Parathyroid adenoma (tissue), 2 donors: ENCODE measurements around the gene FUT6.

Experiments
- H2AFZ ChIP-seq: fragments of 300-600 bp; sonication (generic); one replicate; pipeline ENCODE4 v1.7.0; 2017; ENCODE audit warnings: antibody characterized with exemption, mild to moderate bottlenecking
- H3K27ac ChIP-seq: fragments of 300-600 bp; sonication (generic); one replicate; pipeline ENCODE4 v1.7.0; 2017
- H3K27me3 ChIP-seq: fragments of 300-600 bp; sonication (generic); one replicate; pipeline ENCODE4 v1.7.0; 2017; ENCODE audit warnings: low read length; ENCODE audit not compliant: control insufficient read depth, insufficient read depth
- H3K36me3 ChIP-seq: fragments of 300-600 bp; sonication (generic); one replicate; pipeline ENCODE4 v1.7.0; 2017; ENCODE audit warnings: low read length; ENCODE audit not compliant: control insufficient read depth, insufficient read depth
- H3K4me1 ChIP-seq: fragments of 300-600 bp; sonication (generic); one replicate; pipeline ENCODE4 v1.7.0; 2017; ENCODE audit warnings: control low read depth
- H3K4me2 ChIP-seq: fragments of 300-600 bp; sonication (generic); one replicate; pipeline ENCODE4 v1.7.0; 2017; ENCODE audit warnings: low read length
- H3K4me3 ChIP-seq: fragments of 300-600 bp; sonication (generic); one replicate; pipeline ENCODE4 v1.7.0; 2017; ENCODE audit warnings: low read depth, low read length
- H3K79me2 ChIP-seq: fragments of 300-600 bp; sonication (generic); one replicate; pipeline ENCODE4 v1.7.0; 2017; ENCODE audit warnings: control low read depth
- H3K9ac ChIP-seq: fragments of 300-600 bp; sonication (generic); one replicate; pipeline ENCODE4 v1.7.0; 2017; ENCODE audit warnings: mild to moderate bottlenecking
- H3K9me3 ChIP-seq: fragments of 300-600 bp; sonication (generic); one replicate; pipeline ENCODE4 v1.7.0; 2017; ENCODE audit warnings: low read length; ENCODE audit not compliant: control insufficient read depth
- TF ChIP-seq, protein P1 (sequence below): fragments of 300-600 bp; sonication (generic); IDR thresholded peaks from one replicate; pipeline ENCODE4 v1.7.0; 2017; ENCODE audit warnings: antibody characterized with exemption, mild to moderate bottlenecking
- donor health status: primary hyperparathyroidism.

FUT6 gene

DNA sequence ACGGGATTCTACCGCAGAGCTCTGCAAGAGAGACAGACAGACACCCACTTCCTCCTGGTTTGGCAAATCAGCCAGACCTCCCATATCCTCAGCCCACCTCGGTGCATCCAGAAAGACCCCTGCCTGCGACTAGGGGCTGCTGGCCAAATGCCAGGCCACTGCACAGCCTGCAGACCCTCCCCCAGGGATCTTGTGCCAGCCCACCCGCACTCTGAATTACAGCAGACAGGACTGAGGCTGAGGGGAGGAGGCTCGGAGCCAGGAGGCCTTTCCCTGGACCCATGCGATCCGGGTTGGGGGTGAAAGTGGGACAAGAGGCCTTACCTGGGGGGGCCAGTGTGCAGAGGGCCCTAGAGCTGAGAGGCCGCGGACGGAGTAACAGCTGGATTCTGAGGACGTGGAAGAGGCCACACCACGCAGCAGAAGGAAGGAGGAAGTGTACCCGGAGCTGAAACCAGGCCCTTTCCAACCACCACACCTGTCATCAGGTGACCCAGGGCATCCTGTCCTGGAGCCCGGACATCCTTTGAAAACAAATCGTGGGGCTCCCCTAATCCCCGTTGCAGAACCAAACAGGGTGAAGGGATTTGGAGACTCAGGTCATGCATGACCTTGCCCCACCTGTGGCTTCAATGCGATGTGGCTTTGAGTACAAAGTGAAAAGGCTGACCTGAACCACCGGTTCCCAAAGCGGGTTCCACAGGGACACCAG is 993 bp downstream of the FUT6 start:
- TF ChIP-seq, protein P1, sequence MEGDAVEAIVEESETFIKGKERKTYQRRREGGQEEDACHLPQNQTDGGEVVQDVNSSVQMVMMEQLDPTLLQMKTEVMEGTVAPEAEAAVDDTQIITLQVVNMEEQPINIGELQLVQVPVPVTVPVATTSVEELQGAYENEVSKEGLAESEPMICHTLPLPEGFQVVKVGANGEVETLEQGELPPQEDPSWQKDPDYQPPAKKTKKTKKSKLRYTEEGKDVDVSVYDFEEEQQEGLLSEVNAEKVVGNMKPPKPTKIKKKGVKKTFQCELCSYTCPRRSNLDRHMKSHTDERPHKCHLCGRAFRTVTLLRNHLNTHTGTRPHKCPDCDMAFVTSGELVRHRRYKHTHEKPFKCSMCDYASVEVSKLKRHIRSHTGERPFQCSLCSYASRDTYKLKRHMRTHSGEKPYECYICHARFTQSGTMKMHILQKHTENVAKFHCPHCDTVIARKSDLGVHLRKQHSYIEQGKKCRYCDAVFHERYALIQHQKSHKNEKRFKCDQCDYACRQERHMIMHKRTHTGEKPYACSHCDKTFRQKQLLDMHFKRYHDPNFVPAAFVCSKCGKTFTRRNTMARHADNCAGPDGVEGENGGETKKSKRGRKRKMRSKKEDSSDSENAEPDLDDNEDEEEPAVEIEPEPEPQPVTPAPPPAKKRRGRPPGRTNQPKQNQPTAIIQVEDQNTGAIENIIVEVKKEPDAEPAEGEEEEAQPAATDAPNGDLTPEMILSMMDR = no peak
- no peak overlapping the region for H3K27ac ChIP-seq
- H2AFZ ChIP-seq = no peak overlapping the region
- H3K36me3 ChIP-seq = no peaks in the 10 kb centered on the region
- no peaks in the 10 kb centered on the region for H3K9me3 ChIP-seq
- H3K27me3 ChIP-seq = no peaks in the 10 kb centered on the region
- H3K4me2 ChIP-seq = no peak overlapping the region
- no peak overlapping the region for H3K4me3 ChIP-seq
- no peaks in the 10 kb centered on the region for H3K4me1 ChIP-seq
- H3K9ac ChIP-seq = no peak overlapping the region
- H3K79me2 ChIP-seq = no peaks in the 10 kb centered on the region

DNA sequence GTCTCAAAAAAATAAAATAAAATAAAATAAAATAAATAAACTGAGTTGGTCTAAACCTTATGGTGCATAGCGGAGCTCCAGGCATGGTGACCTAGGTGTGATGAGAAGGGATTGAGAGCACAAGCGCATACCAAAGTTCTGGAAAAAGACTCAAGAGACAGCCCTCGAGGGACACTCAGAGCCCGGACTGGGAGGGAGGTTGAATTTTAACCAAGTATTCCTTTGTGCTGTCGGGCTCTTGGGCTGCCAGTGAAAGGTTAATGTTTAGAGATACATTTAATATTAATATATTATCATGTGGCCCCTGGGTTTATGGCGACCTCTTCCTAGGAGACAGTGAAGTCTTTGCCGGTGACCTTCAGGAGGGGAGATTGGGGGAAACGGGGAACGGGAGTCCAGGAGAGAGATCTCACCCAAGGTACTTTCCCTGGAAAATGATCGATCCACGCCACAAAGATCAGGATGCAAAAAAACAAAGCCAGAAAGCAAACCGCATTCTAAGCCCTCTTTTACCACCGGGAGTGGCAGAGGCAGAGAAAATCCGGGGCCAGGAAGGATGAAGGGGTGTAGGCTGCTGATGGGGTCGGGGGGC is 1.6 kb downstream of the FUT6 start:
- TF ChIP-seq, protein P1 = no peak
- Histone ChIP-seq H2AFZ (no peak overlapping the region), H3K27me3 (no peaks in the 10 kb centered on the region), H3K9me3 (no peaks in the 10 kb centered on the region), H3K4me1 (no peaks in the 10 kb centered on the region), H3K79me2 (no peaks in the 10 kb centered on the region), H3K36me3 (no peaks in the 10 kb centered on the region), H3K9ac (no peak overlapping the region), H3K4me2 (no peak overlapping the region), H3K4me3 (no peak overlapping the region), H3K27ac (no peak overlapping the region)

DNA sequence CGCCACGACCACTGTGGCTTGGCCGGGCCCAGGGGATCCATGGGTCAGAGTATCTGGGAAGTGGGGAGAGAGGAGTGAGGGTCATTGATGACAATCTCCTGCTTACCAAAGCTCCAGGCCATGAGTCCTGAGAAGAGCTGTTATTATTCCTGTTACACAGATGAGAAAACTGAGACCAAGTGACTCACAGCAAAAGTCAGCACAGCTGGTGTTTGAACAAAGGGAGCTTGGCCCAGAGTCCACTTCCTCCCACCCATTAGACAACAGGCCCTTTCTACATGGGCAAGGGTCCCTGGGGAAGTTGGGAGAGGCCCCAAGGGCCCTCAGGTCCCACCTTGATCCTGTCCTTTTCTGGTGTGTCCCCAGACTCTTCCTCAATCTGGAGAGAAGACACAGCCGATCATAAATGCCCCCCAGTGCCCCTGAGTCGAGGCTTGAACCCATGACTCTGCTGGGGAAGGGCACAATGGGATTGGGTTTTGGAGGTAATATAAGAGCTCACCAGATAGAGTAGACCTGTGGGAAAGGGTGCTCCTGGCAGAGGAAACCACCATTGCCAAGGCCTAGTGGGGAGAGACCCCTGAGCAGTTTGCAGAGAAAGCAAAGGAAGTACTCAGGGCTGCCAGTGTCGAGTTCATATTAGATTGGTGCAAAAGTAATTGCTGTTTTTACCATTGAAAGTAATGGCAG is 6.8 kb downstream of the FUT6 start:
- Histone ChIP-seq H3K4me2 (no peak overlapping the region), H3K27me3 (no peaks in the 10 kb centered on the region), H3K4me3 (no peak overlapping the region), H2AFZ (no peak overlapping the region), H3K79me2 (no peaks in the 10 kb centered on the region), H3K36me3 (no peaks in the 10 kb centered on the region), H3K9ac (no peak overlapping the region), H3K9me3 (no peaks in the 10 kb centered on the region), H3K27ac (no peak overlapping the region), H3K4me1 (peaks cover 3% of the 10 kb centered on the region)
- TF ChIP-seq, protein P1 = no peak

DNA sequence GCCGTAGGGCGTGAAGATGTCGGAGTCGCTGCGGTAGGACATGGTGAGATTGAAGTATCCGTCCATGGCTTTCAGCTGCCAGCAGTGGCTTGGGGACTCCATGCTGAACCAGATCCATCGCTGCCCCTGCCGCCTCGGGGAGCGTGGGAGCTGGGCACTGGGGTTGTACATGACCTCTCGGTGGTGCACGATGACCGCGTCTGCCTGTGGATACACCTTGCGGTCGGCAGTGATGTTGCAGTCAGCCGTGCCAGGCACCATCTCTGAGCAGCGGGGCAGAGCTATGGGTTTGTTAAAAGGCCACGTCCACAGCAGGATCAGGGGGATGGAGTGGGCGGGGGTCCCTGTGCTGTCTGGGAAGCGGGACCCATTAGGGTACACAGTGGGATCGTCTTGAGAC is 7.4 kb downstream of the FUT6 start:
- no peak overlapping the region for H2AFZ ChIP-seq
- H3K27me3 ChIP-seq = no peaks in the 10 kb centered on the region
- no peak overlapping the region for H3K27ac ChIP-seq

More for the DNA sequence above, 7.4 kb downstream of the FUT6 start:
- Histone ChIP-seq H3K9ac (no peak overlapping the region), H3K4me2 (no peak overlapping the region), H3K4me3 (no peak overlapping the region), H3K9me3 (no peaks in the 10 kb centered on the region), H3K4me1 (peaks cover 3% of the 10 kb centered on the region), H3K36me3 (no peaks in the 10 kb centered on the region), H3K79me2 (no peaks in the 10 kb centered on the region)
- TF ChIP-seq, protein P1 = no peak
